Measurements from ENCODE around the gene PSG2.
"Not testable (repeated sequence)": the region's sequence is repeated elsewhere in the genome, so short reads cannot be mapped to it uniquely, and the experiment has no call there.

Gene PSG2

DNA sequence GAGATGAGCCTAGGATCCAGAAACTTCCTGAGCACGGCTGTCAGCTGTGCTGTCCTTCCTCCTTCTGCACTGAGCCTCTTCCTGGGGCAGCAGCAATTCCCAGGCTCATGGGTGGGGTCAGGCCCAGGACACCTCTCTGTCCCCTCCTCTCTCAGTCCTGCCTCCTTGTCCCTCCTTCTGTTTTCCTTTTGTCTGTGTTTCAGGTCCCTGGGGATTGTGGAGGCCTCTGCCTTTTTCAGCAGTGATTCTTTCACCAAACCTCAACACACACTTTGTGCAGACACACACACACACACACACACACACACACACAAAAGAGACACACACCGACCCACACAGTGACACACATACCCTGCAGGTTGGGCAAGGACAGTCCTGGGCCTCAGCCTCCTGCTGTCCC lies at the start of gene PSG2:
TSS of gene PSG2 (minus strand) at position 101 of the 400 bp plus-strand sequence. CDS start 132 bp downstream, outside the sequence.
- H3K27ac ChIP-seq (ENCODE audit: low read depth, low read length), result not testable (repeated sequence)

DNA sequence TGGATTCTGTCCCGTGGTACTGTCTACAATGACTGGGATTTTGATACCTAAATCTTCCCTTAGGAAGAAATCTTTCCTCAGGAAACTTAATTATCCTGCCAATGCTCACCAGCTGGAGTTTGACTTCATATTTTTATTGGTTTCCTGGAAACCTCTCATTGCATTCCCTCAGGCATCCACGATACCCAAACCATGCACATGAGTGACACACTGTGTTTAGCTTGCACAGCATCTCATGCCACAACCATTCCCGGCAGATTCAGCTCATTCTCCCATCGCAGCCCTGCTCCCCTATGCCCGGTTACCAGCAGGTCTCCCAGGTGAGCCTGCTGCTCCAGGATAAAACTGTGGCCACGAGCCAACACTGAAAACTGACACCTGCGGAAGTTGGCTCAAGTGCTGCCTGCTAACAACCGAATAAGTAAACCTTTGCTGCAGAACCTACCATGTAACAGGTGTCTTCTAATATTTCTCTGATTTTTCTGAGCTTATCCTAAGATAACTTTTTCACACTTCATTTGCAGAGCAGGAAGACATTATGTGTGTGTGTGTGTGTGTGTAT lies 48.9 kb upstream of the PSG2 start:
- H3K36me3 ChIP-seq (ENCODE audit: control insufficient read depth, low read length); H3K27me3 ChIP-seq (ENCODE audit: control insufficient read depth, low read length); H3F3A ChIP-seq (ENCODE audit: control insufficient read depth, insufficient read depth); H4K20me1 ChIP-seq (ENCODE audit: control insufficient read depth, insufficient read depth, low read depth, low read length); H3K9me3 ChIP-seq (ENCODE audit: control insufficient read depth, insufficient read depth, low read length); H3K9me2 ChIP-seq (replicated peaks; ENCODE audit: control insufficient read depth, low read length); H3K4me3 ChIP-seq (ENCODE audit: low read length); H3K79me2 ChIP-seq (ENCODE audit: control insufficient read depth, low read length); H3K27ac ChIP-seq (ENCODE audit: low read depth, low read length); H3K4me1 ChIP-seq (ENCODE audit: control insufficient read depth, low read length); H3K4me2 ChIP-seq (ENCODE audit: low read length): not testable (repeated sequence)

More for the DNA sequence above, at the start of gene PSG2:
- not testable (repeated sequence) for H3K9me2 ChIP-seq (replicated peaks; ENCODE audit: control insufficient read depth, low read length); H3K79me2 ChIP-seq (ENCODE audit: control insufficient read depth, low read length); H3K4me3 ChIP-seq (ENCODE audit: low read length); H3K27me3 ChIP-seq (ENCODE audit: control insufficient read depth, low read length); H3K9me3 ChIP-seq (ENCODE audit: control insufficient read depth, insufficient read depth, low read length); H3K4me2 ChIP-seq (ENCODE audit: low read length); H3K36me3 ChIP-seq (ENCODE audit: control insufficient read depth, low read length); H3K4me1 ChIP-seq (ENCODE audit: control insufficient read depth, low read length); H4K20me1 ChIP-seq (ENCODE audit: control insufficient read depth, insufficient read depth, low read depth, low read length); H3F3A ChIP-seq (ENCODE audit: control insufficient read depth, insufficient read depth)

DNA sequence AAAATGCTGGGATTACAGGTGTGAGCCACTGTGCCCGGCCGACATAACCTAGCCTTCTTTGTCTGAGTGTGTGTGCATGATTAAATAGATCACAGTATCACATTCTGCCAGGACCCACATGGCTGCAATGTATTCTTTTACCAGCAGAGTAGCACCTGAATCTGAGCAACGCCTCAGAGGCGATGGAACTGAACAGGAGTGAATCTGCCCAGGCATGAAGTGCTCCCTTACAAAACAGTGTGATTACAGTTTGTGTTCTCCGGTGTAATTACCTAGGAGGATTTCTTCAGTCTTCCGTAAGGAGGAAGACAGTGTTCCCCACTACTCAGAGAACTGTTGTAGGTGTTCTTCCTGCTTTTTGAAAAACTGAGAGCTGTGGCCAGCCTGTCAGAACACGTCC lies 46.7 kb upstream of the PSG2 start:
- H3K4me2 ChIP-seq (ENCODE audit: low read length); H3K27ac ChIP-seq (ENCODE audit: low read depth, low read length); H4K20me1 ChIP-seq (ENCODE audit: control insufficient read depth, insufficient read depth, low read depth, low read length); H3K9me3 ChIP-seq (ENCODE audit: control insufficient read depth, insufficient read depth, low read length); H3K4me1 ChIP-seq (ENCODE audit: control insufficient read depth, low read length); H3K4me3 ChIP-seq (ENCODE audit: low read length); H3K36me3 ChIP-seq (ENCODE audit: control insufficient read depth, low read length); H3K9me2 ChIP-seq (replicated peaks; ENCODE audit: control insufficient read depth, low read length); H3F3A ChIP-seq (ENCODE audit: control insufficient read depth, insufficient read depth); H3K79me2 ChIP-seq (ENCODE audit: control insufficient read depth, low read length); H3K27me3 ChIP-seq (ENCODE audit: control insufficient read depth, low read length): not testable (repeated sequence)

DNA sequence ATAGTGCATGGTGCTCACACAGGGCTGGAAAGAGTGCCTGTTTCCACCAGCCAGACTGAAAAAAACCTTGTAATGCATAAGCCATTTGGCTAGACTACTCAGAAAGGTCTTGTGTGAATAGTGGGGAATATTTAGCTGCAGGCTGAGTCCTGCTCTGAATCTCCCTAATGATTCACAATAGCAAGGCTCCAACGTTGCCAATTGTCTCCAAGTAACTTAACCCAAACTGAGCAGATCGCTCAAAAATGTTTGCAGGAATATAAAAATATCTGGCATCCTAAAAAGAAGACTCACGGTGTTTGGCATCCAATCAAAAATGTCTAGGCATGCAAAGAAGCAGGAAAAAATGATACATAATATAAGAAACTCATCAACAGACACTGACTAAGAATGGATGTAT lies 44.8 kb upstream of the PSG2 start:
- H3K36me3 ChIP-seq (ENCODE audit: control insufficient read depth, low read length); H3F3A ChIP-seq (ENCODE audit: control insufficient read depth, insufficient read depth); H3K27ac ChIP-seq (ENCODE audit: low read depth, low read length); H3K79me2 ChIP-seq (ENCODE audit: control insufficient read depth, low read length); H3K4me3 ChIP-seq (ENCODE audit: low read length); H4K20me1 ChIP-seq (ENCODE audit: control insufficient read depth, insufficient read depth, low read depth, low read length); H3K27me3 ChIP-seq (ENCODE audit: control insufficient read depth, low read length); H3K4me2 ChIP-seq (ENCODE audit: low read length); H3K9me3 ChIP-seq (ENCODE audit: control insufficient read depth, insufficient read depth, low read length); H3K9me2 ChIP-seq (replicated peaks; ENCODE audit: control insufficient read depth, low read length); H3K4me1 ChIP-seq (ENCODE audit: control insufficient read depth, low read length): not testable (repeated sequence)

DNA sequence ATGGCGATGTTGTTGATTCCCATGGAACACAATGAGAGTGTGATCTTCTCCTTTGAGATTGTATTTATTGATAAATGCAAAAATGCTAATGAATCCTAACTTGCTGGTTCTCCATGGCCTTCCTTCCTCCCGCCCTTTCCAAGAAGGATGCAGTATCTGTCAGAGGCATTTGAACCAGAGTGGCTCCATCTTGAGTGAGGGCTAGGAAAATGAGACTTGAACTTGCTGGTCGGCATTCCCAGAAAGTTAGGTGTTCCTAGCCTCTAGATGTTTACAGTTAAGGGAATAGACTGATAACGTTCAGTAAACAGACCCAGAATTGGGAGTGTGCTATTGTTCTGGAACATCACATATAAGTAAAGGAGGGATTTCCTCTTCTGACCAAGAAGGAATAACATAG lies 44.2 kb upstream of the PSG2 start:
- no peak for TF ChIP-seq EZH2phosphoT487 (IDR thresholded peaks at IDR 0.05; ENCODE audit: borderline replicate concordance, low read length)
- TF ChIP-seq, protein P1, sequence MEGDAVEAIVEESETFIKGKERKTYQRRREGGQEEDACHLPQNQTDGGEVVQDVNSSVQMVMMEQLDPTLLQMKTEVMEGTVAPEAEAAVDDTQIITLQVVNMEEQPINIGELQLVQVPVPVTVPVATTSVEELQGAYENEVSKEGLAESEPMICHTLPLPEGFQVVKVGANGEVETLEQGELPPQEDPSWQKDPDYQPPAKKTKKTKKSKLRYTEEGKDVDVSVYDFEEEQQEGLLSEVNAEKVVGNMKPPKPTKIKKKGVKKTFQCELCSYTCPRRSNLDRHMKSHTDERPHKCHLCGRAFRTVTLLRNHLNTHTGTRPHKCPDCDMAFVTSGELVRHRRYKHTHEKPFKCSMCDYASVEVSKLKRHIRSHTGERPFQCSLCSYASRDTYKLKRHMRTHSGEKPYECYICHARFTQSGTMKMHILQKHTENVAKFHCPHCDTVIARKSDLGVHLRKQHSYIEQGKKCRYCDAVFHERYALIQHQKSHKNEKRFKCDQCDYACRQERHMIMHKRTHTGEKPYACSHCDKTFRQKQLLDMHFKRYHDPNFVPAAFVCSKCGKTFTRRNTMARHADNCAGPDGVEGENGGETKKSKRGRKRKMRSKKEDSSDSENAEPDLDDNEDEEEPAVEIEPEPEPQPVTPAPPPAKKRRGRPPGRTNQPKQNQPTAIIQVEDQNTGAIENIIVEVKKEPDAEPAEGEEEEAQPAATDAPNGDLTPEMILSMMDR (IDR thresholded peaks at IDR 0.05; ENCODE audit: low read depth, low read length, poor library complexity, severe bottlenecking), result no peak

More for the DNA sequence above, 44.2 kb upstream of the PSG2 start:
- Histone ChIP-seq H4K20me1 (ENCODE audit: control insufficient read depth, insufficient read depth, low read depth, low read length) (no peaks in the 10 kb centered on the region), H3K36me3 (ENCODE audit: control insufficient read depth, low read length) (no peaks in the 10 kb centered on the region), H3K27ac (ENCODE audit: low read depth, low read length) (no peak overlapping the region), H3K4me2 (ENCODE audit: low read length) (no peak overlapping the region), H3K9me2 (replicated peaks; ENCODE audit: control insufficient read depth, low read length) (no peaks in the 10 kb centered on the region), H3K4me3 (ENCODE audit: low read length) (no peak overlapping the region), H3K4me1 (ENCODE audit: control insufficient read depth, low read length) (no peaks in the 10 kb centered on the region), H3K27me3 (ENCODE audit: control insufficient read depth, low read length) (no peaks in the 10 kb centered on the region), H3K79me2 (ENCODE audit: control insufficient read depth, low read length) (no peaks in the 10 kb centered on the region), H3K9me3 (ENCODE audit: control insufficient read depth, insufficient read depth, low read length) (no peaks in the 10 kb centered on the region), H3F3A (ENCODE audit: control insufficient read depth, insufficient read depth) (no peaks in the 10 kb centered on the region)
